Body of pancreas (tissue), 4 donors: Measurements from ENCODE around the gene TRAF5. TPM values are rescaled to one million over a fixed set of nuclear protein-coding genes. Genes with fewer than 3 reads are reported as not detected.

Experiments used
- ATAC-seq: fragments of 150-250 bp; one replicate; pipeline ENCODE4 v1.9.1; 2016
- DNase-seq, 4 donors: peaks; one replicate each; pipeline ENCODE4 v3.0.0-alpha.2; 2019
- H3K27ac ChIP-seq, 4 donors: fragments of 200-600 bp; sonication (generic); 1 replicate in 3 of 4; 2 replicates in 1 of 4; pipeline versions ENCODE4 v1.5.1 to v1.6.1; 2016 to 2019; ENCODE audit warnings: mild to moderate bottlenecking in 1 of 4, mixed read lengths in 1 of 4, moderate library complexity in 1 of 4
- H3K27me3 ChIP-seq, 2 donors: fragments of 200-600 bp; sonication (generic); one replicate each; pipeline ENCODE4 v1.6.0; 2016; ENCODE audit warnings: mild to moderate bottlenecking in 1 of 2
- H3K36me3 ChIP-seq, 2 donors: fragments of 200-600 bp; sonication (generic); replicated peaks in 1 of 2; 2 replicates each; pipeline ENCODE4 v1.5.1; 2016; ENCODE audit warnings: low read depth in 2 of 2; ENCODE audit not compliant: insufficient read depth in 1 of 2
- H3K4me1 ChIP-seq: fragments of 200-600 bp; sonication (generic); one replicate; pipeline ENCODE4 v1.6.0; 2016
- H3K4me3 ChIP-seq, 2 donors: fragments of 200-600 bp; sonication (generic); 1 replicate in 1 of 2; 2 replicates in 1 of 2; pipeline ENCODE4 v1.5.1; 2016 to 2019
- H3K9me3 ChIP-seq, 3 donors: fragments of 200-600 bp; sonication (generic); 1 replicate in 2 of 3; 2 replicates in 1 of 3; pipeline ENCODE4 v1.5.1; 2016
- POLR2A ChIP-seq, 3 donors: fragments of 450-650 bp; IDR thresholded peaks; one replicate each; pipeline ENCODE4 v1.6.1; 2016; ENCODE audit warnings: antibody characterized with exemption in 3 of 3, mild to moderate bottlenecking in 2 of 3
- WGBS, 2 donors: methylation state at CpG; one replicate each; pipeline ENCODE4 v1.1.5; 2017; 5-methylcytosine and 5-hydroxymethylcytosine counted together
- intact Hi-C: fragments of 100-400 bp; cut with DNase I; formaldehyde crosslinking; loops from one replicate; pipeline ENCODE4 v1.15.1; 2023
- total RNA-seq, 2 donors: library from RNA; depleted of rRNA; stranded (reverse); fragments of >200 nt; gene quantifications; one replicate each; pipeline ENCODE4 v1.1.0, GENCODE V29; 2016
- TF ChIP-seq, protein P1 (sequence below), 7 experiments: fragments of 450-650 bp in 4 of 7; fragments of 200-600 bp in 3 of 7; sonication (generic) in 3 of 7; IDR thresholded peaks; one replicate each; pipeline ENCODE4 v1.5.1; 2016 to 2019; ENCODE audit warnings: antibody characterized with exemption in 7 of 7

The TRAF5 gene
- total RNA-seq, 2 donors from 2014 or later = 35.6 to 37.6 TPM

DNA sequence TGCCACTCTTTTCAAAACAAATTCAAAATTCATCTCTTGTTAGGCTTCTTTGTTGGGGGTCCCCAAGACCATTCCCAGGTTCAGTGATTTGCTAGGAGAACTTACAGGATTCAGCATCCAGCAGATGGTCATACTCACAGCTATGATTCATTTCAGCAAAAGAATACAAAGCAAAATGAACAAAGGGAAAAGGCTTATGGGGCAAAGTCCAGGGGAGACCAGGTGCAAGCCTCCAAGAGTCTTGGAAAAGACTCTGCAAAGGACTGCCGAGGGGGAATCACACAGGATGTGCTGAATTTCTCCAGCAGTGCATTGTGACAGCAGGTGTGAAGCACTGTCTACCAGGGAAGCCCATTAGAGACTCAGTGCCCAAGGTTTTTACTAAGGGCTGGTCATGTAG, 7.3 kb downstream of the TRAF5 start:
- Histone ChIP-seq H3K27me3 (no peaks in the 10 kb centered on the region), H3K9me3 (no peaks in the 10 kb centered on the region), H3K36me3 (no peaks in the 10 kb centered on the region), H3K4me1 (peaks cover 100% of the 10 kb centered on the region), H3K4me3 (no peak overlapping the region), H3K27ac (peak overlapping the region; percentile 65 to 87 (median 72))
- intact Hi-C loops = no loop called here
- ATAC-seq = peak; percentile 60
- WGBS, 2 donors = 32 to 36% methylated on average over 1 of the region's 1 CpG
- TF ChIP-seq, protein P1, sequence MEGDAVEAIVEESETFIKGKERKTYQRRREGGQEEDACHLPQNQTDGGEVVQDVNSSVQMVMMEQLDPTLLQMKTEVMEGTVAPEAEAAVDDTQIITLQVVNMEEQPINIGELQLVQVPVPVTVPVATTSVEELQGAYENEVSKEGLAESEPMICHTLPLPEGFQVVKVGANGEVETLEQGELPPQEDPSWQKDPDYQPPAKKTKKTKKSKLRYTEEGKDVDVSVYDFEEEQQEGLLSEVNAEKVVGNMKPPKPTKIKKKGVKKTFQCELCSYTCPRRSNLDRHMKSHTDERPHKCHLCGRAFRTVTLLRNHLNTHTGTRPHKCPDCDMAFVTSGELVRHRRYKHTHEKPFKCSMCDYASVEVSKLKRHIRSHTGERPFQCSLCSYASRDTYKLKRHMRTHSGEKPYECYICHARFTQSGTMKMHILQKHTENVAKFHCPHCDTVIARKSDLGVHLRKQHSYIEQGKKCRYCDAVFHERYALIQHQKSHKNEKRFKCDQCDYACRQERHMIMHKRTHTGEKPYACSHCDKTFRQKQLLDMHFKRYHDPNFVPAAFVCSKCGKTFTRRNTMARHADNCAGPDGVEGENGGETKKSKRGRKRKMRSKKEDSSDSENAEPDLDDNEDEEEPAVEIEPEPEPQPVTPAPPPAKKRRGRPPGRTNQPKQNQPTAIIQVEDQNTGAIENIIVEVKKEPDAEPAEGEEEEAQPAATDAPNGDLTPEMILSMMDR (IDR thresholded peaks at IDR 0.05) = no peak
- no peak for TF ChIP-seq POLR2A (IDR thresholded peaks at IDR 0.05)
- peak in 1 of 4 donors; percentile 53 for DNase-seq

DNA sequence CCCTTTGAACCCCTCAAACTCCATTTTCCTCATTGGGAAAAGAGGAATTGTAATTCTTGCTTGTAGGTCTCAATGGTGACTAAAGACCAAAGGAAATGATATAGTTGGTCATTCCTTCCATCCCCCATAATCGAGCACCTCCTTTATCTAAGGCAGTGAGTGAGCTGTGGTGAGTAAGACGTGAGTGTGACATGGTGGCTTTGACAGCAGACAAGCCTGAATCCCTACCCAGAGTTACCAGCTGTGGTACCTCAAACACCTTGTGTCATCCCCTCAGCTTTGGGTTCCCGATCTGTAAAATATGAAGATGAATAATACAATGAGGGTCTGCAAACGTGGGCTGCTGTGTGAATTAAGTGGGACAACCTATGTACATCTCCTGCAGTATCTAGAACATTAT, 8.4 kb downstream of the TRAF5 start:
- whole genome bisulfite sequencing, 2 donors = 61 to 65% methylated on average over 4 of the region's 4 CpGs
- no peak for TF ChIP-seq POLR2A (IDR thresholded peaks at IDR 0.05)
- TF ChIP-seq, protein P1 (IDR thresholded peaks at IDR 0.05) = no peak
- DNase-seq = no peak
- no peaks in the 10 kb centered on the region for H3K9me3 ChIP-seq
- H3K4me3 ChIP-seq = no peak overlapping the region
- intact Hi-C loops = no loop called here
- ATAC-seq = no peak
- no peaks in the 10 kb centered on the region for H3K27me3 ChIP-seq
- no peaks in the 10 kb centered on the region for H3K36me3 ChIP-seq
- peaks cover 95% of the 10 kb centered on the region for H3K4me1 ChIP-seq
- peak overlapping the region; percentile 26 to 87 (median 64) for H3K27ac ChIP-seq

DNA sequence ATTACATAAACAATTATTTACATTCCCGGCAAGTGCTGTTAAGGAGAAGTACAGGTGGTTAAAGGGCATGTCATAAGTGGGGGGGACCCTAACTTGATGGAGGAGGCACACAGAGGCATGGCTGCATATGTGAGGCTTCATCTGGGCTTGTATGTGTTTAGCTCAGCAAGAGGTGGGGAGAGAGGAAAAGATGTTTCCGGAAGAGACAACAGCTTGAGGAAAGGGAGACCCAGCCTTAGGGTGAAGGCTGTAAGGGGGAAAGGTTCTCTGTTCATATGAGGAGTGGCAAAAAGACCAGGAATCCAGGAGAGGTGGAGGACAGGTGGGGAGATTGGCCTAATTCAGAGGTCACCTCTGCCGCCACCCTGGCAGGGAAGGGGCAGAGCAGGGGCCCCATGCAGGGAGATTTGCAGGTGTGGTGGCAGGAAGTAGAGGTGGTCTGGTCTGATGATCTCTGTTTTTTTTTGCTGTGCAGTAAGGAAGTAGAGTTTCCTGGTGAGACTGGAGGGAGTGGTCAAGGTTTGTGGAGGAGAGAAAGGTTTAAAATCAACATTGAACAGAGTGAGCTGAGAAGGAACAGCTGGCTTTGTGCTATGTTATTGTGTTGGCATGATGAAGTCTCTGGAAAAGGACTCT, 9.0 kb downstream of the TRAF5 start:
- Histone ChIP-seq H3K27me3 (no peaks in the 10 kb centered on the region), H3K36me3 (no peaks in the 10 kb centered on the region), H3K4me3 (no peak overlapping the region), H3K4me1 (peaks cover 95% of the 10 kb centered on the region), H3K27ac (peak overlapping the region; percentile 26 to 66 (median 43)), H3K9me3 (no peaks in the 10 kb centered on the region)
- DNase-seq (no peak), ATAC-seq (peak; percentile 47)
- TF ChIP-seq, protein P1 (IDR thresholded peaks at IDR 0.05) = no peak
- 31 to 46% methylated on average over 3 of the region's 3 CpGs for whole genome bisulfite sequencing, 2 donors
- intact Hi-C loops = no loop called here

DNA sequence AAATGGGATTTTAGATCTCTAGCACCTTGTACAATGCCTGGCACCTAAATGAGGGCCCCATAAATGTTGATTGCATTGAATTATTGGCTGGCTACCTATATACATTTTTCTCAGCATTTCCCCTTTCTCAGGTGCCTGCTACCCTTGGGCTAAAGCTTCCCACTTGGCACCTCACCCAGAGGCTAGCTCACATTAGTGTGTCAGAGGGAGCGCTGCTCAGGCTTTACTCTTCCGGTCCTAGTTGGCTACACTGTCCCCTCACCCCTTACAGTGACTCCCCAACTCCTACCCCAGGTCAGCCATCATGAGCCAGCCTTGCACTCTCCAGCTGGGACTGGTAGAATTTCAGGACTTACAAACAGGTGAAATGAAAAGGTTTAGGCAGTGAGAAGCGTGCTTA, 9.5 kb downstream of the TRAF5 start:
- Histone ChIP-seq H3K36me3 (no peaks in the 10 kb centered on the region), H3K4me3 (no peak overlapping the region), H3K9me3 (no peaks in the 10 kb centered on the region), H3K4me1 (peaks cover 95% of the 10 kb centered on the region), H3K27me3 (no peaks in the 10 kb centered on the region), H3K27ac (peak overlapping the region; percentile 26 to 66 (median 43))
- intact Hi-C loops = no loop called here
- ATAC-seq (peak; percentile 10), DNase-seq (peak in 2 of 4 donors; percentile 55 to 57)
- TF ChIP-seq POLR2A (IDR thresholded peaks at IDR 0.05) = peak in 1 of 3 donors; percentile 1
- TF ChIP-seq, protein P1 (IDR thresholded peaks at IDR 0.05) = no peak
- WGBS, 2 donors = 54 to 72% methylated on average over 3 of the region's 3 CpGs

DNA sequence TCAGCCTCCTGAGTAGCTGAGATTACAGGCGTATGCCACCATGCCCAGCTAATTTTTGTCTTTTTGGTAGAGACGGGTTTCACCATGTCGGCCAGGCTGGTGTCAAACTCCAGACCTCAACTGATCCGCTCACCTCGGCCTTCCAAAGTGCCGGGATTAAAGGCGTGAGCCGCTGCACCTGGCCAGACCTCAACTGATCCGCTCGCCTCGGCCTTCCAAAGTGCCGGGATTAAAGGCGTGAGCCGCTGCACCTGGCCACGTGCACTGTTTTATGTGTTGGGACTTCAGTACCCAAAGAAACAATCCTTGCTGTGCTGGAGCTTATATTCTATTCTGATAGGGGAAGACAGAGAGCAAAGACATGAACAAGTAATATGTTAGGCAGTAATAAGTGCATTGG, 10.1 kb downstream of the TRAF5 start:
- Histone ChIP-seq H3K4me1 (peaks cover 95% of the 10 kb centered on the region), H3K27ac (peak overlapping the region; percentile 26 to 66 (median 43)), H3K9me3 (no peaks in the 10 kb centered on the region), H3K4me3 (no peak overlapping the region), H3K36me3 (no peaks in the 10 kb centered on the region), H3K27me3 (no peaks in the 10 kb centered on the region)
- intact Hi-C loops = no loop called here
- no peak for ATAC-seq
- 53 to 54% methylated on average over 15 of the region's 15 CpGs for WGBS, 2 donors
- peak in 1 of 4 donors; percentile 57 for DNase-seq
- TF ChIP-seq, protein P1 (IDR thresholded peaks at IDR 0.05) = no peak
- TF ChIP-seq POLR2A (IDR thresholded peaks at IDR 0.05) = no peak
